HG02642 (cell line): ENCODE data around the gene KLHL18.

ENCODE experiments used
- ATAC-seq: cut with Tn5 transposase; IDR thresholded peaks from one replicate; pipeline ENCODE4 v1.9.1; 2021; ENCODE audit warnings: mild to moderate bottlenecking; ENCODE audit not compliant: unreplicated experiment, poor library complexity

Gene KLHL18

GRCh38 chr3:47381317-47382157 is 98.8 kb downstream of the KLHL18 start:
- peak; percentile 64 for ATAC-seq

GRCh38 chr3:47384425-47384824 is 101.7 kb downstream of the KLHL18 start:
- no peak for ATAC-seq

- no peak for ATAC-seq
Measured at GRCh38 chr3:47385007-47385406, 102.3 kb downstream of the KLHL18 start.

- no peak for ATAC-seq
Measured at GRCh38 chr3:47385796-47386195, 103.1 kb downstream of the KLHL18 start.

- ATAC-seq, result no peak
Measured at GRCh38 chr3:47392933-47393332, 110.2 kb downstream of the KLHL18 start.

- no peak for ATAC-seq
Measured at GRCh38 chr3:47394140-47394870, 111.6 kb downstream of the KLHL18 start.

DNA sequence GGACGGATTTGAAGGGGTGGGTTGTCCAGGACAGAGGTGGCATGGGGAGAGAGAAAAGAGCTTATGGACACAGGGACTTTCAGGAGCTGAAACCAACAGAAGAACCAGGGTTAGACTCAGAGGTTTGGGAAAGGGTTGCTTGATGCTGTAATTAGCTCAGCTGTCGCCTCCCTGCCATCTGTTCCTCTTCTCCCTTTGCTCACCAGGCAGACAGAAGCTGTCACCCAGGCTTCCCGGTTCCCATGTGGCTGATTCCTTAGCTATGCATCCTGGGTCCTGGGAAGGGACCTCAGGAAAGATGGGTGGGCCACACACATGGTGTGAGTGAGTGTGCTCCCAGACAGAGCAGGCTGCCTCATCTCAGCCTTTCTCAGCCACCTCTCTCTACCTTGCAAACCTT is 112.1 kb downstream of the KLHL18 start:
- no peak for ATAC-seq
